ENCODE results near the gene KIAA0753. TPM values are rescaled to one million over a fixed set of nuclear protein-coding genes. Genes with fewer than 3 reads are reported as not detected.

Gene KIAA0753
- total RNA-seq (100 to 1,000 TPM in 1 of 5 donors, 10 to 100 TPM in 4; 15.4 to 138 (median 35.4) TPM), polyA plus RNA-seq (1 to 10 TPM; 3.8 to 7.1 (median 4.9) TPM)
- long read RNA-seq, donor 1, result 0 reads
- long read RNA-seq, donor 2, result 0 reads
- long read RNA-seq, donor 3, result 0 reads
- long read RNA-seq, donor 4, result 0 reads
- long read RNA-seq, donor 5, partial matches to known transcripts, result 0 of 2 reads
- long read RNA-seq, donor 5, other reads (novel, unspliced or antisense), result 0 of 2 reads
- long read RNA-seq, donor 6, full-length matches to known transcripts, result 2 of 2 reads
- long read RNA-seq, donor 6, partial matches to known transcripts, result 0 of 2 reads
- long read RNA-seq, donor 6, other reads (novel, unspliced or antisense), result 0 of 2 reads
- long read RNA-seq, donor 7, result 0 reads
- long read RNA-seq, donor 8, result 0 reads
- long read RNA-seq, donor 9, partial matches to known transcripts, result 233 of 619 reads
- long read RNA-seq, donor 9, other reads (novel, unspliced or antisense), result 386 of 619 reads
- long read RNA-seq, donor 10, partial matches to known transcripts, result 21 of 110 reads
- long read RNA-seq, donor 10, other reads (novel, unspliced or antisense), result 89 of 110 reads

DNA sequence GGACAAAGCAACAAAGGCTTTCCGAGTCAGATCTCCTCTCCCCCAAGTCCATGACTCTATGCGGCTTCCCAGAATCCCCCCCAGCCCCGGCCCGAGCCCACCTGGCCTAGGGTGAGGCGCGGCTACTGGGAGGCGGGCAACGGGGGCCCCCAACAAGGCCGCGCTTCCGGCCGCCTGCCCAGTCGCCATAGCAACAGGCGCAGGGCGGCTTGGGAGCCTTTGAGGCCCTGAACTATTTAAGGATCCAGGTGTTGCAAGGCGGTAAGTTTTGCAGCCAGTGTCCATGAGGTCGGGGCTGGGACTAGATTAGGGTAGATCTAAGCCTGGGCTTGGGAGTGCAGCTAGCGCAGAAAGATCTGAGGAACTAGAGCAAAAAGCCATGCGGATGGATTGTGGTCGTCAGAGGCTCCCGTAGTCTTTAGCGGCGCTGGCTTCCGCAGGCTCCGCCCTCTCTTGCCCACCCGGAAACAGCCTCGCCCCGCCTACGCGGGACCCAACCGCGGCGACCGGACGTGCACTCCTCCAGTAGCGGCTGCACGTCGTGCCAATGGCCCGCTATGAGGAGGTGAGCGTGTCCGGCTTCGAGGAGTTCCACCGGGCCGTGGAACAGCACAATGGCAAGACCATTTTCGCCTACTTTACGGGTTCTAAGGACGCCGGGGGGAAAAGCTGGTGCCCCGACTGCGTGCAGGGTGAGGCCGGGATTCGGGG, at the start of gene KIAA0753, which contains the start of gene TXNDC17:
Gene KIAA0753, minus strand, starts transcription at position 176 of the 711 bp plus-strand sequence. CDS start 5,608 bp downstream, outside the sequence.
Gene TXNDC17, plus strand, starts transcription at position 525 of the 711 bp plus-strand sequence. Its CDS starts 23 bp downstream, at position 548.
- WGBS, 5 donors, result 0 to 2% (median 0%) methylated on average over 13 to 52 of the region's 52 CpGs
- TF ChIP-seq EP300 (IDR thresholded peaks at IDR 0.05) (no peak), POLR2A (IDR thresholded peaks at IDR 0.05) (peak in 1 of 4 donors; percentile 84), POLR2AphosphoS5 (IDR thresholded peaks at IDR 0.05) (peak; percentile 61 to 99 (median 98))
- DNase-seq, result peak; percentile 93 to 97
- Histone ChIP-seq H3K27me3 (no peaks in the 10 kb centered on the region), H3K4me3 (peak within 1 kb of the TSS; percentile 68 to 92 (median 86)), H3K36me3 (peaks cover 10 to 33% (median 28%) of the 10 kb centered on the region in 4 donors), H3K4me1 (peaks cover 25 to 61% (median 47%) of the 10 kb centered on the region in 4 donors), H3K27ac (peak within 1 kb of the TSS; percentile 80 to 90 (median 85)), H3K9me3 (no peaks in the 10 kb centered on the region)
- intact Hi-C loops (cut with DNase I; ENCODE audit: low total_unique reads), result no loop called here

DNA sequence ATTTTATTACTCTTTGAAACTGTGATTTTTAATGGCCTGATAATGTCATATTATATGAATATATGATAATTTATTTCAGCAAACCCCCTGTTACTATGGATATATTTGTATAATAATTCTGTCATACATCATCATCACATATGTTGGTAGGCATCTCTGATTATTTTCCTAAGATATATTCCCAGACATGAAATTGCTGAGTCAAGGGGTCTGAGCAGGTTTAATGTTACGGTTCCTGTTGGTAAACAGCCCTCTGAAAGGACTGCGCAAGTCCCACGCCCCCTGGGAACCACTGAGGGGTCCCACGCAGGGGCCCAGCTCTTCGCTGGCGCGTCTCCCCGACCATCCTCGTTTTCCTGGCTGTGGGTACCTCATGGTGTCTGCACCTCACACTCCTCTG, 48.4 kb upstream of the KIAA0753 start:
- no peaks in the 10 kb centered on the region for H3K36me3 ChIP-seq
- H3K4me3 ChIP-seq, result no peak overlapping the region
- H3K27ac ChIP-seq, result no peak overlapping the region
- H3K9me3 ChIP-seq, result no peaks in the 10 kb centered on the region
- TF ChIP-seq POLR2AphosphoS5 (IDR thresholded peaks at IDR 0.05) (no peak), EP300 (IDR thresholded peaks at IDR 0.05) (no peak), POLR2A (IDR thresholded peaks at IDR 0.05) (no peak)
- TF ChIP-seq, protein P1, sequence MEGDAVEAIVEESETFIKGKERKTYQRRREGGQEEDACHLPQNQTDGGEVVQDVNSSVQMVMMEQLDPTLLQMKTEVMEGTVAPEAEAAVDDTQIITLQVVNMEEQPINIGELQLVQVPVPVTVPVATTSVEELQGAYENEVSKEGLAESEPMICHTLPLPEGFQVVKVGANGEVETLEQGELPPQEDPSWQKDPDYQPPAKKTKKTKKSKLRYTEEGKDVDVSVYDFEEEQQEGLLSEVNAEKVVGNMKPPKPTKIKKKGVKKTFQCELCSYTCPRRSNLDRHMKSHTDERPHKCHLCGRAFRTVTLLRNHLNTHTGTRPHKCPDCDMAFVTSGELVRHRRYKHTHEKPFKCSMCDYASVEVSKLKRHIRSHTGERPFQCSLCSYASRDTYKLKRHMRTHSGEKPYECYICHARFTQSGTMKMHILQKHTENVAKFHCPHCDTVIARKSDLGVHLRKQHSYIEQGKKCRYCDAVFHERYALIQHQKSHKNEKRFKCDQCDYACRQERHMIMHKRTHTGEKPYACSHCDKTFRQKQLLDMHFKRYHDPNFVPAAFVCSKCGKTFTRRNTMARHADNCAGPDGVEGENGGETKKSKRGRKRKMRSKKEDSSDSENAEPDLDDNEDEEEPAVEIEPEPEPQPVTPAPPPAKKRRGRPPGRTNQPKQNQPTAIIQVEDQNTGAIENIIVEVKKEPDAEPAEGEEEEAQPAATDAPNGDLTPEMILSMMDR (IDR thresholded peaks at IDR 0.05), result no peak
- H3K4me1 ChIP-seq, result peaks cover 0 to 8% (median 2%) of the 10 kb centered on the region in 4 donors
- intact Hi-C loops (cut with DNase I; ENCODE audit: low total_unique reads), result no loop called here
- WGBS, 5 donors, result 78 to 87% (median 86%) methylated on average over 9 of the region's 9 CpGs
- H3K27me3 ChIP-seq, result peaks cover 0 to 50% (median 0%) of the 10 kb centered on the region in 3 donors
- DNase-seq, result no peak

- no peaks in the 10 kb centered on the region for H3K36me3 ChIP-seq
- no peak overlapping the region for H3K4me3 ChIP-seq
- H3K27ac ChIP-seq, result no peak overlapping the region
- WGBS, 5 donors, result 51 to 77% (median 51%) methylated on average over 4 of the region's 4 CpGs
- DNase-seq, result no peak
- intact Hi-C loops (cut with DNase I; ENCODE audit: low total_unique reads), result no loop called here
- H3K4me1 ChIP-seq, result peaks cover 10 to 16% (median 12%) of the 10 kb centered on the region in 4 donors
- peaks cover 0 to 54% (median 0%) of the 10 kb centered on the region in 3 donors for H3K27me3 ChIP-seq
- TF ChIP-seq POLR2A (IDR thresholded peaks at IDR 0.05), result no peak
- TF ChIP-seq, protein P1 (IDR thresholded peaks at IDR 0.05), result no peak
- TF ChIP-seq EP300 (IDR thresholded peaks at IDR 0.05), result no peak
- TF ChIP-seq POLR2AphosphoS5 (IDR thresholded peaks at IDR 0.05), result no peak
- H3K9me3 ChIP-seq, result no peaks in the 10 kb centered on the region
These were observed 45.5 kb upstream of the KIAA0753 start for GRCh38 chr17:6686026-6686425.

GRCh38 chr17:6684881-6685767, 44.6 kb upstream of the KIAA0753 start:
- no peaks in the 10 kb centered on the region for H3K9me3 ChIP-seq
- peaks cover 0 to 46% (median 0%) of the 10 kb centered on the region in 3 donors for H3K27me3 ChIP-seq
- no peak overlapping the region for H3K4me3 ChIP-seq
- TF ChIP-seq, protein P1 (IDR thresholded peaks at IDR 0.05), result no peak
- TF ChIP-seq POLR2A (IDR thresholded peaks at IDR 0.05), result no peak
- no peak for TF ChIP-seq POLR2AphosphoS5 (IDR thresholded peaks at IDR 0.05)
- TF ChIP-seq EP300 (IDR thresholded peaks at IDR 0.05), result no peak
- intact Hi-C loops (cut with DNase I; ENCODE audit: low total_unique reads), result no loop called here
- H3K36me3 ChIP-seq, result no peaks in the 10 kb centered on the region
- no peak overlapping the region for H3K27ac ChIP-seq
- no peak for DNase-seq
- peaks cover 10 to 16% (median 12%) of the 10 kb centered on the region in 4 donors for H3K4me1 ChIP-seq
- WGBS, 5 donors, result 82 to 93% (median 89%) methylated on average over 13 to 14 of the region's 14 CpGs
